ENCODE results near the gene CYTH1. TPM values are rescaled to one million over a fixed set of nuclear protein-coding genes. Genes with fewer than 3 reads are reported as not detected.

The CYTH1 gene
- total and polyA plus RNA-seq, 7 donors, result 18.7 to 40.4 (median 29.8) TPM

DNA sequence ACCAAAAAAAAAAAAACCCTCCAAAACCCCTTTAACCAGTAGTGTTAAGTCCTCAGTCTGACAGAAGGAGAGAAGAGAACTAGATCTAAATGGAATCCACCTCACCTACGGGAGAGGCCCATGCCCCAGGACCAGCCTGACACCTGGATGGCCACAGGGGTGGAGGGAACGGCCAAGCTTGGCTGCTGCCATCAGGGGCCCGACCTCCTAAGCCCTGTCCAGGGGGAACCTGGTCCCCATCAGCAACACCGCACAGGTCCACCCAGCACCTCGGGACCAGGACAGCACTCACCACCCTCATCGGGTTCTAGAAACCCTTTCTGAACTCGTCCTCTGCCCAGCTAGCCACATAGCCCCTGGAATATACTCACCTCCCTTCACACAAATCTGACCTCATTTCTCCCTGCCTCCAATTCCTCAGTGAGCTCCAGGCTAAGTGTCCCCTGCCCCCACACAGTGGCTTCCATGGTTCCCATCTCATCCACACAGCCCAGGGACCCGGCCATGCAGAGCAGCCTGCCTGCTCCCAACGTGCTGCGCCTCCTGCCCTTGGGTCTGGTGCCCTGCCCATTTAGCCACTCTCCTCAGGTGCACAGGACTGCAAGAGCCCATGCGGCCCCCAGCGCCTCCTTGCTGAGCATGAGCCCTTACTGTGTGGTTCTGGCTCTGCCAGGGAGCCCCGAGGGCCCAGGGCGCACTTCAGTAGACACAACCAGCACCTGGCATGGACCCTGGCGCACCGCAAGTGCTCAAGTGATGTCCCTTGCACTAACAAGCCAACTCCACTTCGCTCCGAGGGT is 18.3 kb upstream of the CYTH1 start:
- H3K4me3 ChIP-seq, result no peak overlapping the region
- TF ChIP-seq CTCF (IDR thresholded peaks at IDR 0.05), result no peak
- ATAC-seq (no peak), DNase-seq (no peak)
- H3K4me1 ChIP-seq, result peaks cover 39% of the 10 kb centered on the region
- no peaks in the 10 kb centered on the region for H3K27me3 ChIP-seq (ENCODE audit: insufficient read depth in 3 of 3, low read length in 2 of 3)
- peak overlapping the region; percentile 54 for H3K27ac ChIP-seq
- H3K9me3 ChIP-seq, result no peaks in the 10 kb centered on the region
- peaks cover 0 to 79% of the 10 kb centered on the region in 2 donors for H3K36me3 ChIP-seq (ENCODE audit: insufficient read depth in 1 of 2, low read depth in 1 of 2)
- intact Hi-C loops (cut with DNase I), result no loop called here
- 86 to 96% (median 90%) methylated on average over 18 of the region's 18 CpGs for WGBS, 3 donors

GRCh38 chr17:78798695-78799559 is 16.9 kb upstream of the CYTH1 start:
- no peaks in the 10 kb centered on the region for H3K9me3 ChIP-seq
- ATAC-seq (peak; percentile 50 to 76 (median 54)), DNase-seq (no peak)
- WGBS, 3 donors, result 67 to 76% (median 69%) methylated on average over 33 of the region's 33 CpGs
- H3K27ac ChIP-seq, result peak overlapping the region; percentile 54
- no peaks in the 10 kb centered on the region for H3K27me3 ChIP-seq (ENCODE audit: insufficient read depth in 3 of 3, low read length in 2 of 3)
- intact Hi-C loops (cut with DNase I), result loop anchor here (5.0 kb wide), 2 partner anchors 82 to 302 kb away; no protein-coding TSS in a partner anchor
- H3K4me1 ChIP-seq, result peaks cover 47% of the 10 kb centered on the region
- TF ChIP-seq CTCF (IDR thresholded peaks at IDR 0.05), result peak; percentile 57
- H3K36me3 ChIP-seq (ENCODE audit: insufficient read depth in 1 of 2, low read depth in 1 of 2), result peaks cover 0 to 72% of the 10 kb centered on the region in 2 donors
- no peak overlapping the region for H3K4me3 ChIP-seq

DNA sequence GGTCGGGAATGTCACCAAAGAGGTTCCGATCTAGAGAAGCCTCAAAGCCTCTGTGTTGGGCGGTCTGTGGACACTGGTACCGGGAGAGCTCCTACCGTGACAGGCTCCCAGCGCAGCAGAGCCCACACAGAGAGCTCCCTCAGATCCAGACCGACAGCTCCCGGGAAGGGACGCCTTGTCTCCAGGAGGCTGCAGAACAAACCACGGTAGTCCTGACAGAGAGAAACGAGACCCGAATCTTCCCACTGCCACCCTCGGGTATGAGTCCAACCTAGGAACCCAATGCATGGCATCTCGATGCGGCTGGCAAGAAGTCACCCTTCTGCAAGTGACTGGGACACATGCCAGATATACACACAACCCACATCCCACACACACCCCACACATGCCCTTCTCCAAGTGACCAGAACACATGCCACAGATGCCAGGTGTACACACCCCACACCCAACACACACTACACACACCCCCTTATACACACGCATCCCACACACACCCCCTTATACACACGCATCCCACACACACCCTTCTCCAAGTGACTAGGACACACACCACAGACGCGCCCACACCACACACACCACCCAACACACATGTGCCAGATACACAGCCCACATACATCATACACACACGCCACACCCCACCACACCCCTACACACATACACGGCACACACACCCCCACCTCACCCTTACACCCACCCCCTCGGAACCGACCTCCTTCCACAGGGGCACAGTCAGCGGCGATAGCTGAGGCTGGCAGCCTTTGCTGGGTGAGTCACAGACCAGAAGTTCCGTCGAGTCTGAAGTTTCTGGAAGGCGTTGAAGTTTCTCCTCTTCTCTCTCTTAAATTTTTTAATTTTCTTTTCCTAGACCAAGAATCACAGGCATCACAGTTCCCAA is 15.9 kb upstream of the CYTH1 start:
- ATAC-seq (no peak), DNase-seq (peak in 1 of 2 donors; percentile 41)
- Histone ChIP-seq H3K9me3 (no peaks in the 10 kb centered on the region), H3K36me3 (ENCODE audit: insufficient read depth in 1 of 2, low read depth in 1 of 2) (peaks cover 0 to 62% of the 10 kb centered on the region in 2 donors), H3K4me3 (no peak overlapping the region), H3K27me3 (ENCODE audit: insufficient read depth in 3 of 3, low read length in 2 of 3) (no peaks in the 10 kb centered on the region), H3K27ac (no peak overlapping the region), H3K4me1 (peaks cover 54% of the 10 kb centered on the region)
- 70 to 81% (median 78%) methylated on average over 28 of the region's 28 CpGs for WGBS, 3 donors
- no peak for TF ChIP-seq CTCF (IDR thresholded peaks at IDR 0.05)
- intact Hi-C loops (cut with DNase I), result loop anchor here (5.0 kb wide), 2 partner anchors 81 to 301 kb away; no protein-coding TSS in a partner anchor

- intact Hi-C loops (cut with DNase I), result loop anchor here (5.0 kb wide), 2 partner anchors 80 to 300 kb away; no protein-coding TSS in a partner anchor
- peaks cover 0 to 54% of the 10 kb centered on the region in 2 donors for H3K36me3 ChIP-seq (ENCODE audit: insufficient read depth in 1 of 2, low read depth in 1 of 2)
- H3K4me1 ChIP-seq, result peaks cover 54% of the 10 kb centered on the region
- no peak overlapping the region for H3K4me3 ChIP-seq
- WGBS, 3 donors, result 80 to 90% (median 87%) methylated on average over 11 of the region's 11 CpGs
- H3K27ac ChIP-seq, result no peak overlapping the region
- TF ChIP-seq CTCF (IDR thresholded peaks at IDR 0.05), result no peak
- DNase-seq (peak in 1 of 2 donors; percentile 37), ATAC-seq (no peak)
- H3K27me3 ChIP-seq (ENCODE audit: insufficient read depth in 3 of 3, low read length in 2 of 3), result no peaks in the 10 kb centered on the region
- H3K9me3 ChIP-seq, result no peaks in the 10 kb centered on the region
These were observed 15.1 kb upstream of the CYTH1 start for GRCh38 chr17:78797213-78797612.
